SK-N-SH (cell line): Measurements from ENCODE around the gene SCYL1.

Experiments used
- CHD2 ChIP-seq: fragments of 150-350 bp; IDR thresholded peaks from 2 replicates; pipeline ENCODE4 v1.6.1; 2018; ENCODE audit warnings: low read length; ENCODE audit not compliant: partially characterized antibody
- CTCF ChIP-seq: fragments of 200-600 bp; sonication (generic); IDR thresholded peaks from 2 replicates; pipeline ENCODE4 v1.6.1; 2017; ENCODE audit warnings: antibody characterized with exemption, mild to moderate bottlenecking, moderate library complexity
- EZH2phosphoT487 ChIP-seq: fragments of 200-600 bp; sonication (generic); IDR thresholded peaks from 2 replicates; pipeline ENCODE4 v1.6.1; 2017; ENCODE audit warnings: low read depth, mixed run types, mild to moderate bottlenecking, antibody characterized with exemption, moderate library complexity, borderline replicate concordance
- PBX3 ChIP-seq: IDR thresholded peaks from 2 replicates; pipeline ENCODE4; 2012
- POLR2AphosphoS5 ChIP-seq: IDR thresholded peaks from 2 replicates; pipeline ENCODE4 v1.6.1; 2012; ENCODE audit warnings: low read depth, low read length
- RCOR1 ChIP-seq: fragments of 150-350 bp; IDR thresholded peaks from 2 replicates; pipeline ENCODE4 v1.6.1; 2017; ENCODE audit warnings: antibody characterized with exemption, low read length
- RFX5 ChIP-seq: IDR thresholded peaks from 2 replicates; pipeline ENCODE4 v1.6.1; 2012; ENCODE audit warnings: mild to moderate bottlenecking, improper control_type of control experiment, low read length

GRCh38 chr11:65540290-65541092 lies 15.6 kb downstream of the SCYL1 start:
- peak; percentile 87 for TF ChIP-seq CTCF
- no peak for TF ChIP-seq RFX5
- no peak for TF ChIP-seq RCOR1
- TF ChIP-seq PBX3: peak; percentile 5; the same call in 1 of the 2 replicates
- TF ChIP-seq CHD2: peak; percentile 29
- TF ChIP-seq EZH2phosphoT487: no peak
- TF ChIP-seq POLR2AphosphoS5: peak; percentile 23; the same call in 1 of the 2 replicates
